DOHH2 (cell line): ENCODE data around the gene RNF215.
A peak's percentile ranks its signal among the peaks of the same experiment; 100 is the strongest.

Source experiments
- H3F3A ChIP-seq: fragments of 200-600 bp; sonication (generic), shearing (Covaris generic); 2 replicates; pipeline ENCODE4 v1.6.0; 2016; ENCODE audit warnings: antibody characterized with exemption, mild to moderate bottlenecking; ENCODE audit not compliant: control insufficient read depth, insufficient read depth
- H3K27ac ChIP-seq: fragments of 200-600 bp; sonication (generic); 2 replicates; pipeline ENCODE4 v1.5.1; 2014; ENCODE audit warnings: low read depth, mild to moderate bottlenecking, low read length, moderate library complexity
- H3K27me3 ChIP-seq: fragments of 200-600 bp; sonication (generic); 2 replicates; pipeline ENCODE4 v1.6.1; 2014; ENCODE audit warnings: mild to moderate bottlenecking, low read length, mixed read lengths; ENCODE audit not compliant: control insufficient read depth
- H3K36me3 ChIP-seq: fragments of 200-600 bp; sonication (generic); 2 replicates; pipeline ENCODE4 v1.6.1; 2014; ENCODE audit warnings: mild to moderate bottlenecking, low read length, moderate library complexity, mixed read lengths; ENCODE audit not compliant: control insufficient read depth
- H3K4me1 ChIP-seq: fragments of 200-600 bp; sonication (generic); 2 replicates; pipeline ENCODE4 v1.6.1; 2014; ENCODE audit warnings: mild to moderate bottlenecking, low read length, mixed read lengths; ENCODE audit not compliant: control insufficient read depth
- H3K4me2 ChIP-seq: fragments of 200-600 bp; sonication (generic); 2 replicates; pipeline ENCODE4 v1.6.0; 2014; ENCODE audit warnings: mild to moderate bottlenecking, low read length, moderate library complexity
- H3K4me3 ChIP-seq: fragments of 200-600 bp; sonication (generic); 2 replicates; pipeline ENCODE4 v1.5.1; 2014; ENCODE audit warnings: mild to moderate bottlenecking, low read length, mixed read lengths
- H3K79me2 ChIP-seq: fragments of 200-600 bp; sonication (generic); 2 replicates; pipeline ENCODE4 v1.6.1; 2014; ENCODE audit warnings: mild to moderate bottlenecking, low read length, mixed read lengths; ENCODE audit not compliant: control insufficient read depth
- H3K9me2 ChIP-seq: fragments of 200-600 bp; sonication (generic); replicated peaks from 2 replicates; pipeline ENCODE4 v1.6.1; 2014; ENCODE audit warnings: mild to moderate bottlenecking, low read length, mixed read lengths; ENCODE audit not compliant: control insufficient read depth
- H3K9me3 ChIP-seq: fragments of 200-600 bp; sonication (generic); 2 replicates; pipeline ENCODE4 v1.6.1; 2014; ENCODE audit warnings: antibody characterized with exemption, low read length, mixed read lengths; ENCODE audit not compliant: control insufficient read depth, insufficient read depth
- H4K20me1 ChIP-seq: fragments of 200-600 bp; sonication (generic); 2 replicates; pipeline ENCODE4 v1.6.0; 2014; ENCODE audit warnings: low read depth, mild to moderate bottlenecking, antibody characterized with exemption, low read length, moderate library complexity; ENCODE audit not compliant: control insufficient read depth, insufficient read depth
- CTCF ChIP-seq: fragments of 200-600 bp; sonication (generic); IDR thresholded peaks from one replicate; pipeline ENCODE4 v1.5.1; 2014; ENCODE audit warnings: antibody characterized with exemption, mild to moderate bottlenecking, low read depth, low read length; ENCODE audit not compliant: poor library complexity, severe bottlenecking
- EZH2phosphoT487 ChIP-seq: fragments of 200-600 bp; sonication (generic); IDR thresholded peaks from 2 replicates; pipeline ENCODE4 v1.6.1; 2017; ENCODE audit warnings: borderline replicate concordance, mild to moderate bottlenecking, antibody characterized with exemption, low read length, moderate library complexity, mixed read lengths

The RNF215 gene

DNA sequence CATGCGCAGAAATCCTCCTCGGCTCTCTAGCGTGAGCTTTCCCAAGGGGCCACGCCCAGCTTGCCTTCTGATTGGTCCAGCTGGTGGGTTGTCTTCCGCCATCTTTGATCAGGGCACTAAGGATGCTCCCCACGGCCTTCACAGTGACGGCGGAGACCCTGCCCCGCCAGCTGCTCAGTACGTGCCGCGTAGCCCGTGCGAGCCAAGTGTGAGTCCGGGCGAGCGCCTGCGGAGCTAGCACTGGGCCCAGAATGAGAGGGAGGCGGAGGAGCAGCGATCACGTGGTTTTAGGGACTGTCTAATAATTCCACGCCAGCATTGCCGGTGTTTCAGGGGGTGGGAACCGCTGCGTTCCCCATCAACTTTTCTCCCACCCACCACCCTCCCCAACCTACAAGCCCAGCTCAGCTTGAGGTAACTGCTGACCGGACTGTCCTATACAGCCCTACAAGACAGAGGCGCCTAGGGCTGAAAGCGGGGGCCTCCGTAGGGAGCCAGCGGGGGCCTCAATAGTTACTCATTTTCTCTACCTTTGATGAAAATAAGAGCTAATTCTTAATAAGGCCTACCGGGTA is 36.8 kb upstream of the RNF215 start:
- Histone ChIP-seq H4K20me1 (0 out of 2 replicates have a peak, but pooled peaks cover 10% of the 10 kb centered on the region), H3K36me3 (peaks cover 62% of the 10 kb centered on the region), H3K79me2 (peaks cover 56% of the 10 kb centered on the region), H3K4me3 (peak overlapping the region; percentile 95), H3K27ac (peak overlapping the region; percentile 67), H3K27me3 (no peaks in the 10 kb centered on the region), H3K4me2 (peak overlapping the region; percentile 99), H3K4me1 (peaks cover 41% of the 10 kb centered on the region), H3K9me3 (no peaks in the 10 kb centered on the region), H3K9me2 (no peaks in the 10 kb centered on the region), H3F3A (peaks cover 15% of the 10 kb centered on the region)
- TF ChIP-seq EZH2phosphoT487 (no peak), CTCF (no peak)

GRCh38 chr22:30423301-30423958 is 36.2 kb upstream of the RNF215 start:
- TF ChIP-seq EZH2phosphoT487 (no peak), CTCF (no peak)
- Histone ChIP-seq H3K4me2 (peak overlapping the region; percentile 99), H3K36me3 (peaks cover 62% of the 10 kb centered on the region), H3F3A (peaks cover 15% of the 10 kb centered on the region), H3K9me2 (no peaks in the 10 kb centered on the region), H3K79me2 (peaks cover 56% of the 10 kb centered on the region), H4K20me1 (0 out of 2 replicates have a peak, but pooled peaks cover 10% of the 10 kb centered on the region), H3K4me3 (peak overlapping the region; percentile 95), H3K27me3 (no peaks in the 10 kb centered on the region), H3K4me1 (peaks cover 41% of the 10 kb centered on the region), H3K27ac (peak overlapping the region; percentile 67), H3K9me3 (no peaks in the 10 kb centered on the region)

DNA sequence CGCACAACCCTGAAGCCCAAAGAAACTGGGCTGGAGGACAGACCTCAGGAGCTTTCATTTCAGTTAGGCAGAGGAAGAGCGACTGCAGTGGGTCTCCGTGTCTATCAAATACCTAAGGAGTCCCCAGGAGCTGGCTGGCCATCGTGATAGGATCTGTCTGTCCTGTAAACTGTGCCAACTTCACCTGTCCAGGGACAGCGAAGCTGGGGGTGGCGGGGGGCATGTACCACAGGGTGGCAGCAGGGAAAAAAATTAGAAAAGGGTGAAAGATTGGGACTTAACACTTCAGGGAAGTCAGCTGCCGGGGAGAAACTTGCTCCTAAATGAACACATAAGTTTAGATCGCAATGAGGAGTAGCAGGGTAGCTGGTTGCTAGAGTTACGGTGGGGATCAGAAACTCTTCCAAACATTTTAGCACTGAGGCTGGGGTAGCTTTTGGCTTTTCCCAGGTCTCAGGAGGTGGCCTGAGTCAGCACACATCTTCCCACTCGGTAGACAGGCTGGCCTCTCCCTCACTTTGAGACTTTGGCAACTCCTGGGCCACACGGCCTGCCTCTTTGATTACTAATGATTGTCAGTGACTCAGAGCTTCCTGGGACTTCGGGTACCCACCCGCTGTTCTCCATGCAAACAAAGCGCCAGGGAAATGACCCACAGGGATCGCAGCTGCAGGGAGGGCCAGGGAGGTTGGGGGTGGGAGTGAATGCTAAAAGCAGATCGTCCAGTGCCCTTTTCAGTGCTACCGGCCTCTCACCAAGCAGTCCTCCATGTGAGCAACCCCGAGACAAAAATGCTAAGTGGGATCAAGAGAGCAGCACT is 35.5 kb upstream of the RNF215 start:
- Histone ChIP-seq H3K36me3 (peaks cover 62% of the 10 kb centered on the region), H3K79me2 (peaks cover 56% of the 10 kb centered on the region), H3F3A (peaks cover 15% of the 10 kb centered on the region), H3K4me1 (peaks cover 41% of the 10 kb centered on the region), H3K27me3 (no peaks in the 10 kb centered on the region), H4K20me1 (0 out of 2 replicates have a peak, but pooled peaks cover 10% of the 10 kb centered on the region), H3K4me2 (peak overlapping the region; percentile 99), H3K9me2 (no peaks in the 10 kb centered on the region), H3K9me3 (no peaks in the 10 kb centered on the region), H3K27ac (peak overlapping the region; percentile 67), H3K4me3 (peak overlapping the region; percentile 95)
- no peak for TF ChIP-seq EZH2phosphoT487
- no peak for TF ChIP-seq CTCF
